Measurements from ENCODE around the gene RPSA. TPM values are rescaled to one million over a fixed set of nuclear protein-coding genes. Genes with fewer than 3 reads are reported as not detected.

The RPSA gene
- total and polyA plus RNA-seq, 2 of the 4 experiments (the other 2 are of a cell fraction) = 1,415 to 2,710 TPM

- WGBS, 2 experiments (ENCODE audit: extremely low coverage in 2 of 2, insufficient read length in 1 of 2) = 29% methylated on average over 1 of the region's 4 CpGs; no CpG with 5 or more reads in 1 of the 2 experiments
- no peak overlapping the region for H3K14ac ChIP-seq (replicated peaks; ENCODE audit: low read depth, low read length)
- no TSS peak for BruUV-seq (replicated peaks)
- no peaks in the 10 kb centered on the region for H4K20me1 ChIP-seq (ENCODE audit: insufficient read depth, low read length)
- no peaks in the 10 kb centered on the region for H3K79me1 ChIP-seq (ENCODE audit: low read depth in 1 of 2, low read length in 2 of 2)
- no peak overlapping the region for H4K5ac ChIP-seq (ENCODE audit: low read depth, low read length)
- no peak overlapping the region for H2BK120ac ChIP-seq (ENCODE audit: low read depth, low read length)
- no peak overlapping the region for H2BK5ac ChIP-seq (ENCODE audit: low read depth, low read length, poor library complexity, severe bottlenecking)
- no peaks in the 10 kb centered on the region for H3K9me1 ChIP-seq (ENCODE audit: insufficient read depth, low read length)
- no peak overlapping the region for H3K4me2 ChIP-seq (ENCODE audit: low read depth, low read length)
- dilution Hi-C loops (cut with HindIII; ENCODE audit: low sequenced_read_pairs, unreplicated experiment) (no loop called here), intact Hi-C loops (cut with micrococcal nuclease) (no loop called here), in situ Hi-C loops (cut with MboI; ENCODE audit: low sequenced_read_pairs) (no loop called here)
- no peak overlapping the region for H2BK15ac ChIP-seq (ENCODE audit: low read depth, low read length)
- no peak overlapping the region for H2BK20ac ChIP-seq (ENCODE audit: low read depth, low read length)
- H3K9me3 ChIP-seq (ENCODE audit: control insufficient read depth, insufficient read depth, low read length) = no peaks in the 10 kb centered on the region
- H2AK9ac ChIP-seq (replicated peaks; ENCODE audit: low read depth, low read length, poor library complexity) = no peak overlapping the region
- H4K91ac ChIP-seq (ENCODE audit: insufficient read depth, low read depth, low read length) = no peak overlapping the region
- no peak overlapping the region for H2AK5ac ChIP-seq (ENCODE audit: low read depth, low read length)
- no peak overlapping the region for H3K56ac ChIP-seq (ENCODE audit: extremely low read depth, insufficient read depth, low read length)
- H3K36me3 ChIP-seq (ENCODE audit: control insufficient read depth, insufficient read depth, low read length) = no peaks in the 10 kb centered on the region
- no peak overlapping the region for H4K8ac ChIP-seq (ENCODE audit: low read depth in 2 of 2, low read length in 2 of 2)
- peaks cover 2% of the 10 kb centered on the region; the same call in 1 of the 2 replicates for H3K27me3 ChIP-seq (ENCODE audit: control insufficient read depth, insufficient read depth, low read length)
- H2AFZ ChIP-seq (replicated peaks; ENCODE audit: low read length, poor library complexity) = peak overlapping the region; percentile 25
- TF ChIP-seq MAFK (IDR thresholded peaks at IDR 0.05; ENCODE audit: low read depth, low read length) = peak; percentile 28; the same call in 1 of the 2 replicates
- TF ChIP-seq CEBPB (IDR thresholded peaks at IDR 0.05; ENCODE audit: low read depth, low read length) = no peak
- no peak overlapping the region for H3K18ac ChIP-seq (ENCODE audit: low read depth, low read length)
- DNase-seq (no peak), ATAC-seq (ENCODE audit: low read depth) (no peak)
- peaks cover 3% of the 10 kb centered on the region for H3K4me1 ChIP-seq (ENCODE audit: control insufficient read depth, insufficient read depth, low read length)
- POLR2A ChIA-PET (ENCODE audit: unreplicated experiment) = no interaction called here
- no peak overlapping the region for H3K9ac ChIP-seq (ENCODE audit: low read depth, low read length)
- CTCF ChIA-PET = interaction anchor here (0.6 to 1.0 kb wide), 2 partner anchors 9 to 27 kb away, joined by 3 to 4 read pairs; no protein-coding TSS in a partner anchor
- no peak overlapping the region for H3K23ac ChIP-seq (ENCODE audit: low read depth, low read length)
- no peak overlapping the region for H3K4ac ChIP-seq (ENCODE audit: low read depth, low read length)
- H3K27ac ChIP-seq (ENCODE audit: insufficient read depth, low read length) = no peak overlapping the region
- no peak overlapping the region for H3K4me3 ChIP-seq (ENCODE audit: insufficient read depth, low read depth, low read length)
Observed at GRCh38 chr3:39438880-39439279, 32.4 kb downstream of the RPSA start.
